DMS 273 (cell line): ENCODE measurements around the gene FARP1.

Source experiments
- DNase-seq: peaks from one replicate; lab custom pipeline; 2025; ENCODE audit not compliant: unreplicated experiment; lab: John Stamatoyannopoulos, UW

The FARP1 gene

DNA sequence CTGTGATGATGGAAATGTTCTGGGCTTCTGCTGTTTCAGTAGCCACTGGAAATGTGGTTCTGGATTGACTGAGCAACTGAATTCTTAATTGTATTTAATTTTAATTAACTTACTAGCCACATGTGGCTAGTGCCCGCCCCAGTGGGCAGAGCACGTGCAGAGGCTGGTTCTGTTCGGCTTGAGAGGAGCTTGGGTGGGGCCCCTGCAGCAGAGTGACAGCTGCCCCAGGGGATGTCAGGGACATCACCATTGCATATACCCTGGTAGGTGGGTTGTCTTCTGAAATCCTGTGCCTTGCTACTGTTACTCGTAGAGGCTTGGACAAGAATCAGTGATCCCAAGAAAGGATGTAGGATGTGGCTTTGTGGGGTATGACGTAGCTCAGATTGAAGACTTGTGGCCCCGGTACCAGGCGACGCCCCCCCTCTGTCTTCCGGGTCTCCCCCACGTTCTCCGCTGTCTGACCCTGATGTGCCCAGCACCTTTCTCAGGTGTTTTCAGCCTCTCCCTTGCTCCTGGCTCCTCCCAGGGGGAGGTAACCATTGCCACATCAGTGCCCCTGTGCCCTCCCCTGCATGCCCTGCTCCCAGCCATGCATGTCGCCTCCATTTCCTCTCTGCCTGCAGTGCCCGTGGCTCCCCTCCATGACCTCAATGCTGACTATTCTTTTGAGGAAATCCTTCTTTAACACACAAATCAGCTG is 136.7 kb downstream of the FARP1 start:
- DNase-seq, result no peak

DNA sequence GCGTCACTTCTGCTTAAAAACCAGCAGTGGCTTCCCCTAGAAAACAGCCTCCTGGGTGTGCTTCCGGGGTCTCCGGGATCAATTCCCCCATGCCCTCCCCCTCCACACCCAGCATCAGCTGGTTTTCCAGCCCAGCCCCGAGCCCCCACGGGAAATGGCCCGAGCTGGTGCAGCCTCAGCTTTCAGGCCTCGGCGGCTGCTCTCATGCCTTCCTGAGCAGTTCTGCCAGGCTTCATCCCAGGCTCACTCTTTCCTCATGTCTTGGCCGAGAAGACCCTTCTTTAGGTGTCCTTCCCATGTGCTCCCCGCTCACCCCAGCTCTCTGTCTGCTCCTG is 137.2 kb downstream of the FARP1 start:
- no peak for DNase-seq

DNA sequence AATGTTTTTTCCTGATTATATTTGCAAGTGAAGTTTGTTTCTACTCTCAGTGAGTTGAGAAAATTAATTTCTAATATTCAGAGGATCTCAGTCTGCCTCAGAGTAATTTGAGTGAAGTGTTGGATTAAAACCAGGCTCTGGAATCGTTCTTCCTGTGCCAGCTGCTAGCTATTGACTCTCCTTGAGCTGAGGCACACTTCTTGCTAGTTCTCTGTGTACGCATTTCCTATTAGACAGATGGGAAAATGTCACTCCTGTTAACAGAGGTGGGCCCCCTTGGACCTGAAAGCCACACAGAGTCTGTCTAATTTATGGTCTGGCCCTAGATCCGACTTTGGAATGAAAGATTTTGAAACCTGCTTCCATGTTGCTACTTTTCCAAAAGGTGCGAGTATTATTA is 141.8 kb downstream of the FARP1 start:
- DNase-seq, result peak; percentile 63

DNA sequence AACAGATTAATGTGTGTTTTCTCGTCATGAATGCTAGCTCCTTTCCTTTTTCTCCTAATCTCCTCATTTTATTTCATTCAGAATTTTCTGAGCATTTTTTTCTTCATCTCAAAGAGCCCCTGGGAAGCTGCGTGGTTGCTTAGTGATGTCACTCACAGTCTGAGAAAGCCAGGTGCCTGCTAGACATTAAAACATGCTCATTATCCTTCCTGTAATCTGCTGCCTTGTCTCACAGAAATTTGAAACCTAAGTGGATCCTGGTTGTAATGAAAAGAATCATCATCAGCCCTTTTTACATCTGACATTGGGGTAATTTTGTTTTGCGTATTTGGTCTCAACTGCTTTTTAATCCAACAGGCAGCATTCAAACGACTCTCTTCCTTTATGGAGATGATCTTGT is 142.4 kb downstream of the FARP1 start:
- peak; percentile 69 for DNase-seq

DNA sequence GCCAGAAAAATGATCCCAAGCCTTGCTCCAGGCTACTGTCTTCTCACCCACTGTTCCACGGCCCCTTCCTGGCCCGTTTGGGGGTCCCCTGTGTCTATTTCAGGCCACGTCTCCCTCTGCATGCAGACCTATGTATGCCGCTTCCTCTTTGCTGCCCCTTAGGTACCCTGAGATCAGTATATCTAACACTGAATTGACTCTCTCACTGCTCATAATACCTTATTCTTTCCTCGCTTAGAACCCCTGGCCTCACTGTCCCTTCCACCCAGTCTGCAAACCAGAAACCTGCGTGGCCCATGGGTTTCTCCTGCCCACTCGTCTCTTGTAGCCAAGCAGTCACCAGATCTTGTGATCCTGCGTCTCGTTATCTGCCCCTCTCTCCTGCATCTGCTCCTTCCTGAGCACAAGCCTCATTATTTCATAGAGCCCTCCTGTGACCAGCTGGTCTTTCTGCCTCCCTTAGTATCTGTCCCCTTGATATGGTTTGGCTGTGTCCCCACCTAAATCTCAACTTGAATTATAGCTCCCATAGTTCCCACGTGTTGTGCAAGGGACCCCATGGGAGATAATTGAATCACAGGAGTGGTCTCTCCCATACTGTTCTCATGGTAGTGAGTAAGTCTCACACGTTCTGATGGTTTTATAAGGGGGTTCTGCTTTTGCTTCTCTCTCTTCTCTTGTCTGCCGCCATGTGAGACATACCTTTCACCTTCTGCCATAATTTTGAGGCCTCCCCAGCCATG is 143.1 kb downstream of the FARP1 start:
- peak; percentile 55 for DNase-seq

DNA sequence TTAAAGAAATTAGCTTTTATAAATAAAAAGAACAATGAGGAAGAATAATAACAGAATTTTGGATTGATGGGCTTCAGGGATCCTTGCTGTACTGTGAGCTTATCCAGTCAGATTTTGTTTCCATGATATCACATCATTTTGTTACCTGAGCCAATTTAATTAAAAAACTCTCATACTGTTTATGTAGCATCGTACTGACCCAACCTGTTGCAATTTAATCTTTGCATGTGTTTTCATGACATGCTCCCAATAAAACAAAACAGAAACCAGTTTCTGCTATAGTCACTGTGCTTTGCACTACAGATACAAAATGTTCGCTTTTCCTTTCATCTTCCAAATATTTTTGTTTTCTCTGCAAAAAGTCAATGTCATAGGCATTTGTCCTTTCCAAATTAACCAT is 143.9 kb downstream of the FARP1 start:
- DNase-seq, result no peak

DNA sequence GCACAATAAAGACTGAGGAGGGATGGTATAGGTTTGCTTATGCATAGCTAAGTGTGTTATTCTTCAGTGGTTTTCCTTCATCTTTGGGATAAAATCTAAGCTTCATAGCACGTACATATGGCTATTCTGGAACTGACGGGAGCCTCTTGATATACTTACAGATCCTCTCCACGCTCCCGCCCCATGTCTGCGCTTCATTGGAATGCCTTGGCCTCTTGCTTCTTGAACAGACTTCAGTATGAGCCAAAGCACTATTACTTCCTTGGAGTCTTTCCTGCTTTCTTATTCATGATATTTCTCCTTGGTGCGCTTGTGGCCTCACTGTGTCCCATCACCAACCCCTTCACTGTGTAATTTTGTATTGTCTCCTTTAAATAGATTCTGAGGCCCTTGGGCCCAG is 145.3 kb downstream of the FARP1 start:
- DNase-seq, result no peak

DNA sequence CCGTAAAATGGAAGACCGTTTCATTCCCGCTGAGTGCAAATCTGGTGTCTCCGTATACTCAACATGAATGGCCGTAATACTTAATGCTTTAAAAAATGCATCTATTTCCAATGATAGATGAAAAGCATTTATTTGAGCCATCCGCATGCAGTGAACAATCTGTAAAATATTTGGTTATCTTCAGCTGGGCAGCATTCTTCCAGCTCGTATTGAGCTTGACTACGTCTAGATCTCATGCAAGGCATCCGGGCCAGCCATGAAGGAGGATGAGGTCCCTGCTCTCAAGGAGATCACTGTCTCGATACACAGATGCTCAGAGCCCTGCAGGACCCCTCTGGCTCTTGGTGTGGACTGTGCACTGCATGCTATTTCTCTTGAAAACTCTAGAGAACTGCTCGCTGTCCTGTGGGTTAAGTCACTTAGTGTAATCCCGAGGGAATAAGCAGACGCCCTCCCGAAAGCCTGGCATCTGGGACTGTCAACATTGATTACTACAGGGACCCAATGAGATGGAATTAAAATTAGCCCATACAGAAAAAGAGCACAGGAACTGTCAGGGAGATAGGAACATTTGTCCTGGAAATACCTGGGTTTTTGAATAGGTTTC is 146.5 kb downstream of the FARP1 start:
- DNase-seq, result no peak

DNA sequence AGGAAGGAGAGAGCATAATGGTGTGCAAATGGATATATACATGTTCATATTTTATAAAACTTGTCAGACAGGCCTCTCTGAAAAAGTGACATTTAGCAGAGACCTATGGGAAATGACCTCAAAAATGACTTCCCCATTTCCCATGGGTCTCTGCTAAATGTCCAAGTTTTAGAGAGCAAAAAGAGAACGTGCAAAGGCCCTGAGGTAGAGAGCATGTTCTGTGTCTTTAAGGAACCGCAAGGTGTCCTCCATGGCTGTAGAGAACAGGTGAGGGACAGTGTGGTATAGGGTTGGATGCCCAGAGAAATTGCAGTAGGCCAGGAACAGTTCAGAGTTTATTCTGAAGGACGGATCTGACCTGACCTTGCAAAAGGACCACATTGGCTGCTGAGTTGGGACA is 147.4 kb downstream of the FARP1 start:
- DNase-seq, result no peak

DNA sequence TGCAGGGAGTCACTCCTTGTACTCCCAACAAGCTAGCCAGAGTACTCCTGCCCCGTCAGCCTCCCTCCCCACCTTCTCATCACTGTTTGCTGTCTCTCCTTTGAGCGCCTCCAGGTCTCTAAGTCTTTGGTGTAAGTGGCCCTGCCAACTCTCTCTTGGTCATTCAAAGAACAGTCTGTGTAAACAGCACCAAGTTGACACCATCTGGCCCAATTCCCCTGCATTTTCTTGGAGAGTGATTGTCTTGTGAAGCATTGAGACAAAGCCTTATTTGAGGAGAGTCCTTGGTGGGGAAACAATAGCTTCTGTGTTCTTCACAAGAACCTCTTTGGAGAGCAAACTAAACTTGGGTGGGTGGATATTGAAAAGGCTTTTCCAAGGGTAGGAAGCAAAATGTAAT is 148.8 kb downstream of the FARP1 start:
- no peak for DNase-seq

DNA sequence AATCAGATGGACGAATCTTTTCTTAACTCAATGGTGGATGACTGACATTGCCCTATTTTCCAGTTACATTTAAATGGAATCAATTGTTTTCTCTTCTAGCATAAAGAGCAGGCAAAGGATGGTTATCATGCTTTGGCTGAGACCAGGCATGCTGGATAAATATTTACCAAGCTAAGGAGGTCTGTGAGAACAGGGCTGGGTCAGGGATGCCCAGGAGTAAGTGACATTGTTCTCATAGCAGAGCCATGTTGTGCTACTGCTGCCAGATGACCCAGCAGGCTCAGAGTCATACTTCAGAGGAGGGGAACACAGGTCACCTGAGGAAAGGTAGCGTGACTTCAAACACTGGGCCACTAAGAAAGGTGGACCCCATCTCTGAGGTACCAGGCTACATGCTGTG is 150.2 kb downstream of the FARP1 start:
- DNase-seq, result no peak

DNA sequence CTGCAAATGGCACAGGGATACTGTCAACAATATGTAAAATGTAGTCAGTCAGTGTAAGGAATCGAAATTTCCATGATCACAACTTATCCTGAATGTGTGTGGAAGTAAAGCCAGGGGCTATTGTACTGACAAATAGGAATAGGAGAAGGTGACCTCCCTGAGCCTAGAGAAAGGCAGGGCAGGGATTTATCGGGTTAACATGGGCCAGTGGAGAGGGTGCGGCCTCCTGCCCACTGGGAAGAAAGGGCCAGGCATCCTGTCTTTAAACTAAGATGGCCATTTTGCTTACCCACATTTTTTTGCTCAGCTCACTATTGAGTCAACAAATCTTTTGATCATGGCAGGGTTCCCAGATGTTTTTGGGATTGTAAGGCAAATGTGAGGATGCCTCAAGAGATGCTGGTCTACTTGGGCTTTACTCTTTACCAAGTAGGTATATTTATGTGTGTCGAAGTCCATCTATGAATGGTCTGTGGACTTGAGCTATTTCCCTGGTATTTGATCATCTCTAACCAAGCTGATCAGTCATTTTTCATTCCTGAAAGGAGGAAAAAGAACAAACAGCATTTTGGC is 150.8 kb downstream of the FARP1 start:
- DNase-seq, result no peak

DNA sequence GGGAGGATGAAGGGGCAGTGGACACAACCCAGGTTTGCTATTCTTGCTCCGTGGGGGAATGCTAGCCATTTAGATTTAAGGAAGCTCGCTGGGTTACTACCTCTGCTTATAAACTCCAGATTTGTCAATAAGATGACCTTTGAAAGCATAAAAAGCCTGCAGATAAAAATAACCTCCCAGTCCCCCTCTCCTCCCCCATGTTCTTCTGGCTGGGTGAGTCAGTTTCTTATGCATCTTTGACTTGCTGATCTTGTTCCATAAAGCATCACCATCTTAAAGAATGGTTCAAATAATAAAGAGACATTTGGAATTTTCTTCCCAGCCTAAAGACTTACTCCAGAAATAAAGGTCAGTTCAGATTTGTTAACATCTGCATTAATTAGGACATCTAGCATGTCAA is 152.5 kb downstream of the FARP1 start:
- DNase-seq, result no peak

DNA sequence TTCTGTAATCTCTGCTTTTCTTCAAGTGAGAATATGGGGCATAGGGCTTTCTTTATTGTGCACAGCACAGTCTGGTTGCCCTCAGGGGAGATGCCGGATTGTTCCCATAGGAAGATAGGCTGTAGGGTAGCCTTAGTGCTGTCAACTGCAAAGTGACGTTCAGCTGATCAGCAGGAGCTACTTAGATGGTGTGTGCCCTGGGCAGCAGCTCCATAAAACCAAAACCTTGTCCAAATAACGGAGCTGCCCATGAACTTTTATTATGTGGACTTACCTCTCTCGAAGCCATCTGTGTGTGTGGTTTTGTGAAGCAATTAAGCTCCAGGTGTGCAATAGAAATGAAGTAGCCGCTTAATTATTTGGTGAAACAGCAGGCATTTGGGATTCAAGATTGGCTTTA is 154.2 kb downstream of the FARP1 start:
- no peak for DNase-seq

DNA sequence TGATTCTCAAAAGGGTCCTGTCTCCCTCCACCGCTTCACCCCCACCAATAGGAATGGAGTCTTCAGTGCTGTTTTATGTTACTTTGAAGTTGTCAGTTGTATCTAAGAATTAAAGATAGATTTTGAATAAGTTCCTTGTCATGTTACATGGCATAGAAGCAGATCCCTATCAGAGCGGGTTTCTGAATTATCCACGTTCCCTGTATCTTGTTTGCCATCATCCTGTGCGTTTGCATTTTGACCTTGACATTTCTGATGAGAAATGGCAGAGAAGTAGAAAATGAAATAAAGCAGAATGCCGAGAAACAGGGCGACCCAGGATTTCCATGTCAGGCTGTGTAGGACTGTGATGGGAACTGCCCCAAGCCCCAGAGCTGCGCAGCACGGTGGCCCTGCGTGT is 154.9 kb downstream of the FARP1 start:
- DNase-seq, result no peak

DNA sequence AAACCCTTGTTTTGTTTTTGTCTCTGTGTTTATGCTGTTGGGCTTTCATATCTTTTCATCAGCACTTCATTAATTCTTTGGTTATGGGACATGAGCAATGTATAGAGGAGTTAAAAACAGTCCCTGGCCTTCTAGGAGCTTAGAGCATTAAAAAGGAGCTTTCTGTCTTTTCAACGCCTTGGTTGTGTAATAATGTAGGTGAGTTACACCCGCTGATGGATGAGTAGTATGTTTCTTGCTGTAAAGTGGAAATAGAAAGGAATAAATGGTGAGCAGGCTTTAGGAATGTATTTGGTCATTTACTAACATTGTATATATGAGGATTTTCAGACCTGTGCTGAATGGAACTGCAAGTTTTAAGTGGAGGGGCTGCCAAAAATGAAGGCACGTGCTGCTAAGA is 155.7 kb downstream of the FARP1 start:
- DNase-seq, result no peak

DNA sequence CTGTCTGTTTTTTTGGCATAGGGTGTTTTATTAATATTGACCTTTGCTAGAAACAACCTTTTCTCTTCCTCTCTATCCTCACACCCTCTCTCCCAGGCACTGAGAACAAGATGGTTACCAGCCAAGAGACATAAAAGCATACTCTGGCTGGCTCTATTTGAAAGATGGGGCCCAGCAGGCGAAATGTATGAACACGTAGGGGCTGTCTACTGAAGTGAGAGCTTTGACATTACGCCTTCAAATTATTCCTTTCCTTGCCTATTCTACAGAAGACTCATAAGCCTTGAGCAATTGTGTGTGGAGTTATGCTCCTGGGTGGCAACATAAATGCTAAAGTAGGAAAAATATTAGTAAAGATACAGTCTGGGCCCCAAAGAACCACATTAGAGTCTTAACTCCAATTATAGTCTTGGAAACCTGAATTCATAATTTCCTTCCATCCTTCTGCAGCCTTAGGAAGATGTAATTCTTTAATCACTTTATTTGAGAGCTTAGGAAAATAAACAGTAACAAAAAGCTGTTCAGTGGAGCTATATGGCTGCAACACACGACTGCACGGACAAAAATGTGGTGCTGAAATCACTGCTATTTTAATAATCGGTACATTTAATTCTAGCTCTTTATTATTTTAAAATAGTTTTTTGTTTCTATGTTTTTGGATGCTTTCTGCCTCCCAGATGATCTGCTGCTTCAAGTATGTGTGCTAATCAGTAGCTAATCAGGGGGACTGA is 156.5 kb downstream of the FARP1 start:
- DNase-seq, result no peak

DNA sequence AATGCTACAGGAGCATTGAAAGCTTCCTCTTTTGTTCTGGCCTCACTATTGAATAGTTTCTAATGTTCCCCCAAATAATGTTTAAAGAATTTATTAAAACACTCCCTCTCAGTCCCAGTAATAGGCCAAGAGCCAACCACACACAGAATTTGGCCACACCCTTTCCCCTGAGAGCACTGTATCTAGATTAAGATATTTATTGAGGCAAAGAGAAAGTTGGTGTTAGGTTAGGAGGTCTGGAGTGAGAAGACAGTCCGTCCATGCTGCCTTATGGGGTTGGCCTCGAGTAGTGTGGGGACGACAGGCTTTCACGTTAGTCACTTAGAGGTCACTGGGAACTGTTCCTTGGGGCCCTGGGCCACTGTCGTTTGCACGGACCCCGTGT is 157.1 kb downstream of the FARP1 start:
- no peak for DNase-seq

DNA sequence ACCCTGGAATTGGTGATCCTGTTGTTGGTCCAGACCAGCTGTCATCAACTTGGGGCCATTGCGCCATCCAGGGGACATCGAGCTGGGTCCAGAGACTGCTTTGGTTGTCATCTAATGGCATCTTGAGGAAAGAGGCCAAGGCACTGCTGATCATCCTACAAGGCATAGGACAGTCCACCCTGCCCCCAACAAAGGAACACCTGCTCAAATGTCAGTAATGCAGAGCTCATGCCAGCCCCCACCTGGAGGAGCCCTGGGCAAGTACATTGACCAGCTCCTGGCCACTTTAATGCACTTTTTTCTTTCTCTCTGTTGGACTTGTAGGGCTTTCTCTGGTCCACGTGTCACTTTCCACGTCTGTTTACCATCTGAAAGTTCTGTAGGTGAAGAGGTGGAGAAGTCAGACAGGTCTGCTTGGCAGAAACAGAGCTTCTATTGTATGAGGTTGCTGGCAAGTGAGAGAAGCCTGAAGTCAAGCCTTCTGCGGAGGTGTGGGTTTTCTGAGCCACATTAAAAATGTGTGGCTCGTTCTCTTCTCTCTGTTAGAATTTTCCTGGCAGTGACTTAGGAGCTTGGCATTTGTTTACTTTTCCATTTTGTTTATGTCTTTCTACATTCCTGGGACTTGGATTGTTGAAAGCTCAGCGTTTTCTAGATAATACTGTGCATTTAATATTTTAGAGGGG is 158.2 kb downstream of the FARP1 start:
- DNase-seq, result no peak

DNA sequence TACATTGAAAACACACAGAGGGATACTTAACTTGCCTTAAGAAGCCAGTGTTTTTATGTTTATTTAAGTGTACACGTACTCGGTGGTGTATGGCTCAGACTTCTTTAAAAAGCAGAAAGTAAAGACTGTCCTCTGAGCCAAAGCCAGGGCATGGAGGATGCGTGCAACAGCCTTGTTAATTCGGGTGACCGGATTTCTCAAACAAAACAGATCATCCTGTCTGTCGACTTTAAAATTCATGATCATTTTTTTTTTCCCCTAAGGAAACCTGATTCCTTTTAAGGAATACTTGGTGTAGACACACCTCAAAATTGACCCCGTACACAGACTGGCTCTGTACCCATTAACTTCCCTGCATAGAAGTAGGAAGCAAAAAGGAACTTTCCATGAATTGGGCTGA is 158.8 kb downstream of the FARP1 start:
- no peak for DNase-seq

DNA sequence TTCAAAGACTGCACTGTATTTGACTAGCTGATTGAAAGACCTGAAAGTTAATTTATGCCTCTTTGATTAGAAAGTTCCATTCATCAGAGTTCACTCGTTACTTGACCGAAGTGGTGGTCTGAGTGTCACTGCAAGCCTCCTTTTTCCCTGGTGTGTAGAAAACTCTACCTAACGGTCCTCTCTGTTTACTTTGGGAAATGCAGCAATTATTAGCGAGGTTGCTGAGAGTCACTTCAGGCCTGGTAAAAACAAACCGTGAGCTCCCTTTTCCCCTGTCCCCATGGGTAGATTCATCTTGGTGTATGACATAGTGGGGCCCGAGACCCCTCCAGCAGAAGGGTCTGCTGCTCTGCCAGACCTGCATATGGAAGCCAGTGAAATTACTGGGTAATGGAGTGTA is 161.0 kb downstream of the FARP1 start:
- no peak for DNase-seq
